ENCODE results near the gene ZNF516.
A peak's percentile ranks its signal among the peaks of the same experiment; 100 is the strongest.

The ZNF516 gene

DNA sequence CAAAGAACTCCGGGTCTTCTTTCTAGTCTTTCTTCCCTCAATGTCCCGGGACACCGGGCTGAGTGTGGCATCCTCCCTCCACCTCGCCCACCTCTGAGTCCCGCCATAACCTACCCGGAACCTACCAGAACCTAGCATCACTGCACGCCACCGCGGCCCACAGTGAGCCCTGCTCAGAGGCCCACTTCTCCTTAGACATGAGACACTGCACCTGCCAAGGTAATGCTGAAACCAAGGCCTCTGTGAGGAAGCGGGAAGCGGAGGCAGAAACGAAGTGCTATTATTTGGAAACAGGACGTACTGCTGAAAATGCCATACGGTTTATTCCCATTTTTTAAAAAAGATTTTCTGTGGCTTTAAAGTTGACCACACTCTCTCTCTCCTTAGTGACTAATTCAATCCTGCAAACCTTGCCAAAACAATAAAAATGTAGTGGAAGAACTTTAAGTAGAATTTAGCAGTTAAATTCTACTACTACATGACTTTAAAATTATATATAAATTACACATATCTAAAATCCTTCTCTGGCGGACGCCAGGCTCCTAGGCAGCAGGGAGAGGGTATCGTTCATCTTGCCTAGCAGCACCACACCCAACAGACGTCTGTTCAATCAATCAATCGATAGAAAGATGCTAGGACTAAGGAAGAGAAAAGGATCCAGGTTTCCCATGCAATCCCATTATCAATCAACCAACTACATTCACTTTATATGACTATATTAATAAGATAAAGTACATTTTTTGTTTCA lies 82.0 kb downstream of the ZNF516 start:
- no peak for DNase-seq

DNA sequence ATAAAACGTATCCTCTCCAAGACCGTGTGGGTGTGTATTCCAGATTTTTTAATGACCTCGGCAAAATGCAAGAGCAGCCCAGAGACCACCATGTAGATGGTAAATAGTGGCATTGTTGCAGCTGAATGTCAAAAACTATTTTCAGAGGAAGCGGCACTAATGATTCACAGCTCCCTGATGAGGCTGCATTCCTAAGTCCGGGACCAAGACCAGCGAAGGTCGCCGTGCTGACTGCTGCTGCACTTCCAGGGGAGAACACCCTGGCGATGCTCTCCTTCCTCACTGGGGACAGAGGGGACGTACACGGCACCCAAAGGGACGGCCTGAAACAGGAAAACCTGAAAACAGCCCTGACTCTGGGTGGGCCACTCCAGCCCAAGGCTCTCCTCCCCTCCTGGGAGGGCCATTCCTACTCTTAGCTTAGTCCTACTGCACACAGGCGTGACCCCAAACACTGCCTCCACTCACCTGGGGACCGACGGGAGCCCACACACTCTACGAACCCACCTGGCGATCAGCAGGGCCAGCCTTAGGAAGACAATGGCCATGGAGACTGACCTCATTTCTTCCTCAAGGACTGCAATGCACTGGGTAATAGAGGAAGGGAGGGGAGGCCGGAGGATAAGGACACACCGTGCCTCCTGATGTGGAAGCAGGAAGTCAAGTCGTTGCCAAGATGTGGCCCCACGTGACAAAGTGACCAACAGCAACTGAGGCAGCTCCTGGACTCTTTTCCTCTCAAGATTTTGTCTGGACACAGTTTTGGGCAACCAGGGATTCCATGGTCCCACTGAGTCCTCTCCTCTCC lies 82.8 kb downstream of the ZNF516 start:
- DNase-seq, result no peak

DNA sequence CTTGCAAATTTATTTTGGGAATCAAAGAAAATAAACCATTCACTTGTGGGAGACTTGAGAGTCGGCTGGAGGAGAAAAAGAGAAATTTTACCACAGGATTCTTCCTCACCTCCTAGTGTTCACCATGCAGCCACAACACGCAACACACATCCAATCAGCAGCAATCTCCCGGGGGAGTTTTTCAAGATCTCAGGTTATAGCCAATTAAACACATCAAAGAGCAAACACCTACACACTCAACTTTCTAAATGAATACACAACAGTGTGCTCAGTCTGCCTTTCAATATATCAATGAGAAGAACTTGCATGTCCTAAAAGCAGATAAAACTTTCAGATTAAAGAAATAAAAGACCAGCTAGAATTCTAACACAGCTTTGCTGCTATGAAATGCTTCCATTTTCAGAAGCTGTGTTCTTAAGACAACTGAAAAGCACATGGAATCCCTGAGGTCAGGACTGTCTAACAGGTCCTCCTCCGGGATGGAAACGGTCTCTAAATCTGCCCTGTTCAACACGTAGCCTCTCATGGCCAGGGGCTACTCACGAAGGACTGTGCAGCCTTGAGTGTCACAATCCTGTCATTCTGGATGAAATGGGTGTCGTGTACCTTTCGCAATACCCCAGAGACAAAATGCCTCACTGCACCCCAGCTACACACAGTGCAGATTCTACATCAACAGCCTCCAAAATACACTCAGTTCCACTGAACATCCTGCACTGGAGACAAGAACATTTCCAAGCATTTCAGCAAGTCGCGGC lies 84.2 kb downstream of the ZNF516 start:
- no peak for DNase-seq

DNA sequence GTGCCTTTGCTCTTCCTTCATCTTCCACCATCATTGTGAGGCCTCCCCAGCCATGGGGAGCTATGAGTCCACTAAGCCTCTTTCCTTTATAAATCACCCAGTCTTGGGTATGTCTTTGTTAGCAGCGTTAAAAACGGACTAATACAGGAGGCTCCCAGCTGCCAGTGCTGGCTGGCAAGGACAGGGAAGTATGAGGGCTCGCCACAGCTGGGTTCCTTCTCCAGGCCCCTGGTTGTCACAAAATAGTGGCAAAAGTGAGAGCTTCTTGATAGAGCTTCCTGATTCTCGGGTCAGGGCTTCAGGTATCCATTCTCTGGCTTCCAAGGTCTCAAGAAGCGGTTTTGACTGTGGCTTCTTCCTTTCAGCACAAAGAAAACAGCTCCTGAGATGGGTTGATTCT lies 85.0 kb downstream of the ZNF516 start:
- DNase-seq, result no peak

DNA sequence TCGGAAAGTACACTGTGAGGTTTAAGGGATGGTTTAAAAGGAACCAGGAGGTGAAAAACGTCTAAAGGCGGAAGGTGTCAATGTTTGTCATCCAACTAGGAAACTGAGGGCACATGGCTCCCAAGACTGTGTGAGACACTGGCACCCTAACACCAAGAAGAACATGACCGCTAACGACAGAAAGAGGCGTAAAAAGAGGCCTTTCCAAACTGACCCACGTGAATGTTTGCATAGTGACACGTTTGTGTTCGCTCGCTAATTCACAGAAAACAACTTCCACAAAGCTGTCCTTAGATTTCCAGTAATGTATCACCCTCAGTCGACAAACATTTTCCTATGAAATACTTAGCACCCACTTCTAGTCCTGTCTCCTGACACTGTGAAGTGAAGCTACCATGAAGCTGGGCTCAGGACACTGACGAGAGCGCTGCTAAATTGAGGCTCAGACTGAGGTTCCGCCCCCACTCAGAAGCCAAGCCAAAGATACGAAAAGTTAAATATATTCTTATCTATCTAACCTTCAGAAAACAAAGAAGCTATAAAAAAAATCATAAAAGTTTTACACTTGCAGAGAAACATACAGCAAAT lies 86.5 kb downstream of the ZNF516 start:
- DNase-seq, result no peak

DNA sequence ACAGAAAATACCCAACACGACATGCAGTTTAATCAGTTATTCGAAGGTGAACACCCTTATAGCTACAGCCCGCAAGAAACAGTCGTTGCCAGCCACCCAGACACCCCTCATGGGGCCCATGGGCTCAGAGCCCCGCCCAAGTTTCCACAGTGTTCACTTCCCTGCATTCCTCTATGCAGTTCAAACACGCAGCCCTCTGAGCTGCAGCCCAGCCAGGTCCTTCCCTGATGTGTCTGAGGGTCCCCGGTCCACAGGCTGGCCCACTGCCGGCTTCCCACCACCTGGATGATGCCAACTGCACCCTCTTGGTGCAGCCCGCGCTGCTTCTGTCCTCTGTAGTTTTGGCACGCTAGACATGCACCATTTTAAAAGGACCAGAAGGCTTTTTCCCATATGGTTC lies 87.4 kb downstream of the ZNF516 start:
- no peak for DNase-seq

DNA sequence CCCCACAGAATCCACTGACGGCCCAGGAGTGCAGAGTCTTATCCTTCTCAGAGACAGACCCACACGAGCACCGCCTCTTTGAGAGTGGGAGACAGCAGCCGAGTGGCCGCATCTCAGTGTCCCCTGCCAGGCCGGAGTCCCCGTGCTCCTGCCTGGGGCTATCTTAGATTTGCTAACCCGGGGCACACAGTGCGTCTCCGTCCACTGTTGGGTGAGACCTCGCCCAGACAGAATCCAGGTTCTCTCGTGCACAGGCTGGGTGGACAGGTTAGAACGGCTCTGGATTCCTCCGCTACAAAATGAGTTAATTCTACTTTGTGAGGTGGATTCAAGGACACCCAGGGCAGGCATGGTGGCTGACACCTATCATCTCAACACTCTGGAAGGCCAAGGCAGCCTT lies 88.3 kb downstream of the ZNF516 start:
- no peak for DNase-seq

DNA sequence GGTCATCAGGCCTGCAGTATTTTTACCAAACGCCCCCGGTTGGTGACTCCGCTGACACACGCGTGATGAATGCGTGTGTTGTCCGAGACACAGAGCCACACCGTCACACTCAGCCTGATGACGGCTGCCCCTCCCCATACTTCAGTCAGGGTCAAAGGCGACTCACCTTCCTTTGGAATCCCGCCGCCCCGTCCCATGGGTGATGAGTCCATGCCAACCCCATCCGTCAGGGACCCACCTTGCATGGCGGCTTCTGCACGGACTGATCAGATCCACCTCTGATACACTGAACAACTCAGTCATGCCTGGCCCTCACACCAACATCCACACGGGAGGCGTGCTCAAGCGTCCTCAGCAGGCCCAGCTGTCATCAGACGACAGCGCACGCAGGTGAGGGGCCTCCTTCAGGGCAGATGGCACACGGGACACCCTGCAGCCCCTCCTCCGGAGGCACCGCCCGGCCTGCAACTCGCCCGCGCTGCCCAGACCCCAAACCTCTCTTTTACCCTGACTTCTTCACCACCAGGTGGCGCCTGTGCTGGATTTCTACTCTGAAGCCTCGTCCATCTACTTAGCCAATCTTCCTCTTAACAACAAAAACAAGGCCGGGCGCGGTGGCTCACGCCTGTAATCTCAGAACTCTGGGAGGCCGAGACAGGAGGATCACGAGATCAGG lies 89.2 kb downstream of the ZNF516 start:
- peak; percentile 63 for DNase-seq

DNA sequence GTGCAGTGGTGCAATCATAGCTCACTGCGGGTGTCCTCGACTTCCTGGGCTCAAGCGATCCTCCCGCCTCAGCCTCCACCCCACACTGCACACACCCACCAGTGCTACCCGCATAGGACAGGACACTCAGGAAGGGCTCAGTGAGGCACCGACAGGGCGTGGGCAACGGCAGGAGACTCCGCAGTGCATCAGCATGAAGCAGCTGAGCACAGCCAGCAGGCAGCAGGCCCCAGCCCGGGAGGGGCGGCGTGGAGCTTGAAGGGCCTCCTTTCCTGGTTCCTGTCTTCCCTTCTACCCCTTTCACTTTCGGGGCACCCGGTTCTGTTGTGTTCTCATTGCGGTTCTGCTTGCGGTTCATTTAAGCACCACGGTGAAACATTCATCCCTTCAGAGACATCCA lies 89.8 kb downstream of the ZNF516 start:
- no peak for DNase-seq

DNA sequence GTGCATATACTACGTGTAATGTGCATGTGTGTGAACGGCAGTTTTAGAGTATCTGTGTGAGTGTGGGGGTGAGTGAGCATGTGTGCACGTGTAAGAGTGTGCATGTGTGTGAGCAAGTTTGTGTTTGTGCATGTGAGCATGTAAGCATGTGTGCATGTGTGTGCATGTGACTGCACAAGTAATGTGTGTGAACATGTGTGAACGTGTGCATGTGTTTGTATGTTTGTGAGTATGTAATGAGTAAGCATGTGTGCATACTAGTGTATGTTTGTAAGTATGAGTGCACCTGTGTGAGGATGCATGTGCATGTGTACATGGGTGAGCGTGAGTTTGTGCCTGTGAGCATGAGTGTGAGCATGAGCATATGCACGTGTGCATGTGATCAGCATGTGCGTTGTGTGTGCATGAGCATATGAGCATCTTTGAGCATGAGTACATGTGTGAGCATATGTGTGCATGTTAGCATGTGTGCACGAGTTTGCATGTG lies 90.7 kb downstream of the ZNF516 start:
- no peak for DNase-seq

DNA sequence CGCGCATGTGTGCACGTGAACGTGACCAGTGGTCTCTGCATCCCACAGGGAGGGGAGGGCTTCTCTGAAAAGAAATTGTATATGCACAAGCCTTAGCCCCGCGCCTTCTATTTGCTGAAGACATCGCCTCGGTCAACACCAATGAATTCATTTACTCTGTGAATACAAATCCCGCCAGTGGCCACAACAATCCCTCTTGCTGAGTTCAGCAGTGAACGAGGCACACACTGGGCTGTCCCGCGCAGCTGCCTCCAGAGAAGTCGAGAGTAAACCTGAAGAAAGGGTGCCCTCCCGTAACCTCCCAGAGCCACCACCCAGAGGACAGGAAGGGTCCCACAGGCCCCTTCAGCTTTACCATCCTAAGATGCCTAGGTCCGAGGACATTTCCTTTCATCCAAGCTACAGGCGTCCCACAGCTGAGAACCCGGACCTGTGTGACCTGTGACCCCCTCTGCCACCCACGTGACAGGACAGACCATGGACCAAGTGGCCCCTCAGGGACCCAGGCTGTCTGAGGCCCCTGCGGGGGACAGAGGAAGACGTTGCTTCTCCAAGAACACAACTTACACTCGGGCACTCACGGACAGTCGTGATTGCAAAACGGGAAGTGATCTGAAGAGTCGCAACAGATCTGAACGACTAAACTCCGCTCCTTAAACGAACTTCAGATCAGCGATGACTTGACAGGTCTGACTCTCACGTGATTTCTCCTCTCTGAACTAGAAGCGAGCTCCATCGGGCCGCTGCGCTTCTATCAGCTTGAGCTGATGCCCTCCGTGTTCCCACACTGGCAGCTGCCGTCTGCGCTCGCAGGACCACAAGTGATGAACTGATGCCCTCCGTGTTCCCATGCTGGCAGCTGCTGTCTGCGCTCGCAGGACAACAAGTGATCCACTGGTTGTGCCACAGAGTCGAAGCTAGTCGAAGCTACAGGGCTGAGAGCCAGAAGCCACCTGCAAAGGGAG lies 92.7 kb downstream of the ZNF516 start:
- no peak for DNase-seq

DNA sequence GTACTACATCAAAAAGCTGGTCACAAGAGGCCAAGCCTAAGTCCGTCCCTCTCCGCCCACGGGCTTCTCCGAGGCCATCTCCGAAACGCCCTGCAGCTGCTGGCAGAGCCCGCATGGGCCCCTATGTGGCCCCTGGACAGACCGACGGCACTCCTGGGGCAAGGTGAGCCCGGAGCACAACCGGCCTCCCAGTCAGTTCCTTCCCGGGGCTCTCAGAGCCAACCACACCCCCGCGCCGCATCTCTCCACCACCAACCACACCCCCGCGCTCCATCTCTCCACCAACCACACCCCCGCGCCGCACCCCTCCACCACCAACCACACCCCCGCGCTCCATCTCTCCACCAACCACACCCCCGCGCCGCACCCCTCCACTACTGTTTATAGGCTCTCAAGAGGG lies 93.5 kb downstream of the ZNF516 start:
- DNase-seq, result no peak

DNA sequence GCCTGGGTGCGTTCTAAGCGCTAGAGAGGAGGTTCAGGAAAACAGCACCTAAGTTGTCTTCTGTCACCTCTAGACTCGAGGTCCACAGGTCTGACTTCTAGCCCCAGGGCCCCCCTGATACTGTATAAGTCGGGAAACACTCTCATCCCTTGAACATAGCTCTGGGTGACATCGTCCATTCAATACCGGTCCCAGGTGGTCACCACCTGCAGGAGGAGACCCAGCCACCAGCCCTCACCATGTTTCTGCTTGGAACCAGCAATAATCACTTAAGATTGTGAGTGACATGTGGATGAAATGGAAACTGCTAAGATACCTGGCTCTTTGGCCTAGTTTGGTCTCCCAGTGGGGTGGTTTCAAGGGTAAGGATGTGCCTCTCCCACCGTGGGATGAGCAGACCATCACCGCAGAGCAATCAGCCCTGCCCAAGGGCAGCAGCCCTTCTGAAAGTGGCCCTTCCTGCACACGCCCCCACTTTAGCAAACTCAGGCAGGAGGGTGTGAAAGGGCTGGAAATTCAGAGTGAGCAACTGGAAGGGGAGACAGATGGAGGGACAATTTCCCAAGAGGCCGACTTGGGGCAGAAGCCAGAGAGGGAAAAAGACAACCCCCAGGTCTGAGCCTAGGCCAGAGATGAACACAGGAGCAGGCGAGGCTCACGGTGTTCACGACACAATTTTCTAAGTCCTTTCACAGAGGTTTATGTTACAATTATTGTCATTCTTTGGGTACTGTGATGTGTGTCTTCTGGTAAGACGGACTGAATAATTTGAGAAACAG lies 95.2 kb downstream of the ZNF516 start:
- DNase-seq, result no peak

DNA sequence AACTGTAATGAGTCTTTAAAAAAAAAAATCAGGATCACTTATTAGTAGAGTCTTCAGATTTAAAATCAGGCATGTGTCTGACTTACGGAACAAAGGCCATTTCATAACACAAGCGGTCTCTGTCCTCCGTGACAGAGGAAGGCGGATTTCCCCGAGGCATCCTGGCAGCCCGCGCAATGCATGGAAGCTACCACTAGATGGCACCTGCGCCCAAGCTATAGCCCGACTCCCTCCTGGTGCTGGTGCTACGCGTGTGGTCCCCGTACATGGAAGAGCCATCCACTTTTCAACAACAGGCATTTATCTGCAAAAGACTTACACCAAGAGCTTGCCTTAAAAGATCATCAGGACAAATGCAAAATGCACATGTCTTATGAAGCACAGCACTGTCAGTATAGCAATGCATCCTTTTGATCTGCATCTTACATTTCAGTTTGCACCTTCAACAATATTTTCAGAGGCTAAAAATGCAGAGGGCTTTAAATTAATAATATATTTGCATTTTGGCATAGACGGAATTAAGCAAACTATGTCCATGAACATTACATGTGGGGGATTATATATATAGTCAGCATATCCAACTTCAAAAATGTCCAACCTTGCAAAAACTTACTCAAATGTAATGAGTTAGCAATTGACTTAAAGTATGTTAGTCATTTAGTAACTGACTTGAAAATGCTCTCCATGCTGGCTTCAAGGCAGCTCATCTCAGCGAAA lies 96.0 kb downstream of the ZNF516 start:
- peak; percentile 74 for DNase-seq

DNA sequence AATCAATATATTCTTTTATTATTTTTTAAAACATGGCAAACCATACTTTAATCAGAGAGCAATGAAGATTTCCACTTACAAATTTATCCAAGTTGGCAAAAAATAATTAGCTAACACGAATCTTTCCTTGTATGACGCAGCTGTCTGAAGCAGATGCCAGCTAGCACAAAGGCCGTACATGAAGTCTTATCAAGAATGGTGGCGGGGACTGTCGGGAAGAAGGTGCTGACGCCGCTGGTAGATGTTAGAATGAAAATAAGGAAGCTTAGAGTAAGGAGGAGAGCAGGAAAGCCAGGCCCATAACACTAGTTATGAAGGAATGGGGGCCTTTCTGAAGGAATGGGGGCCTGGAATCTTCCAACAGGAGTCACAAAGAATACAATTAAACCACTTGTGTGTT lies 96.7 kb downstream of the ZNF516 start:
- DNase-seq, result no peak

DNA sequence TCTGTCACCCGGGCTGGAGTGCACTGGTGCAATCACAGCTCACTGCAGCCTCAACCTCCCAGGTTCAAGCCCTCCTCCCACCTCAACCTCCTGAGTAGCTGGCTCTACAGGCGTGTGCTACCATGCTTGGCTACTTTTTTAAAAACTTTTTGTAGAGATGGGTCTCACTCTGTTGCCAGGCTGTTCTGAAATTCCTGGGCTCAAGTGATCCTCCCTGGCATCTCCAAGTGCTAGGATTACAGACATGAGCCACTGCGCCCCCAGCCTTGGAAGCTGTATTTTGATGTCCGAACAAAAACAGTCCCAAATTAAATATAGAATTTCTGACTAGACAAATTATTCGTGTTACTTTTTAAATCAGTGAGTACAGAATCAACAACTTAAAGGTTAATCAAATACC lies 97.4 kb downstream of the ZNF516 start:
- DNase-seq, result no peak

DNA sequence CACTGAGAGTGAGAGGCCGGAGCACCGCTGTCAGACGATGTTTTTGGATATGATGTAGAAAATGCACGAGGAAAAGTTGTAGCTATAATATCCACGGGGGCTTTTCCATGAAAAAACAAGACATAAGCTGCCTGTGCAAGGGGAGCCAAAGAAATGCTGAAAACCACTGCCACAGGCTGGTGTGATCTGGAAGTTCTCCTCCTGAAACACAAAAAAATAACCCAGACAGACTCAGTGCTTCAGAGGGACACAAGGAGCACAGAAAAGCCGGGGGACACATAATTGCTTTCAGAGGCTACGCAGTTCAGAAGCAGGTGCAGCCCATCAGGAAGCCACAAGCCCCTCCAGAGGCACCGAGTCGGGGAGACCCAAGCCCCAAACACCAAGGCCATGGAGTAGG lies 98.2 kb downstream of the ZNF516 start:
- DNase-seq, result no peak

DNA sequence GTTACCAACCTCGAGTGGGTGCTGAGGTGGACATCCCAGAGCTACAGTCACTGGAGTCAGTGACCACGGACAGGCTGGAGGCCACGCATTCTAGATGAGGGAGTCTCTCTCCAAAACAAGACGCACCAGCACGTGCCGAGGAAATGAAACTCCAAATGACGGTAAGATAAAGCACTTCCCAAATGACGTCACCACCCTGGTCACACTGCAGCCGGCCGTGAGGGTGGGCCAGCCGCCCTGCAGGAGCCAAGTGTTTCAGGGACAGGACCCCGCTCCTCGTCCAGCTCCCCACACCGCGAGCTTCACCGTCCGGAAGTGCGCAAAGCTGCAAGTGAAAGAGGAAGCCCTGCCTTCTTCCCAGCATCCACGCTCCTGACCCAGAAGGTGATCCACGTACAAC lies 99.4 kb downstream of the ZNF516 start:
- no peak for DNase-seq

DNA sequence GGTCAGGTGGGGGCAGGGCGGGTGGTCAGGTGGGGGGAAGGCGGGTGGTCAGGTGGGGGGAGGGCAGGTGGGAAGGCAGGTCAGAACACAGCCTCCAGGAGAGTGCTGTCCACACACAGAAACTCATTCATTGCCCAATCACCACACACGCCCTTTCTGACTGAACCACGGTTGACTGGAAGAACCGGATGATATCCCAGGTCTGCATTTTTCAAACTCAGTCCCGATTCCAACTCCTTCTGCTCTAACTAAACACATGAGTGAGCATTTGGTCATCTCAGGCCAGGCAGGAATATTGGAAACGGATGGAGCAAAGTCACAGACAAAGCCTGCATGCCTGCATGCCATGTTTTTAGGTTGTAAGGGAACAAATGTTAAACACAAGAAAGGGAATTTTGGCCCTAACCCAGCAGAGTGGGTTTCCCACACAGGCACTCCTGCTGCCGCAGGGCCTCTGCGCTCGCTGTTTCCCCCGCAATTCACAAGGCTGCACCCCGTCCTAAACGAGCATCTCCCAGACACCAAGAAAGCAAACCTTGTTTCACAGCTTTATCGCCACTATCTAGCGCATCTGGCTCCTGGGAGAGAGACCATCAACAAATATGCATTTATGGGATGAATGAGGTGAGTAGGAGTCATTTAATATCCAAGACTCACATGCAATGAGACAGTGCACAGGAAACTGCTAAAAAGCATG lies 100.1 kb downstream of the ZNF516 start:
- no peak for DNase-seq

Measured in CD4-positive, alpha-beta T cell treated with Interleukin-10 for 1 hour (primary cell).